GM12878 (cell line): Measurements from ENCODE around the gene HES7.

Experiments used
- ATF2 ChIP-seq: IDR thresholded peaks from 2 replicates; pipeline ENCODE4 v1.6.1; 2012; ENCODE audit warnings: low read length, inconsistent platforms
- CTCF ChIP-seq, 3 experiments: IDR thresholded peaks in 2 of 3; conservative IDR thresholded peaks in 1 of 3; 2 replicates each; pipeline ENCODE4 v1.5.1; 2011; ENCODE audit warnings: low read depth in 3 of 3, low read length in 3 of 3, mild to moderate bottlenecking in 3 of 3, control low read depth in 2 of 3, moderate library complexity in 2 of 3, inconsistent platforms in 1 of 3, mixed read lengths in 1 of 3; ENCODE audit not compliant: control insufficient read depth in 2 of 3, insufficient read depth in 1 of 3; ENCODE audit errors: extremely low read depth in 1 of 3
- EP300 ChIP-seq, 2 experiments: fragments of 150-350 bp in 1 of 2; IDR thresholded peaks; 2 replicates each; pipeline ENCODE4 v1.6.1; 2011 to 2012; ENCODE audit warnings: low read depth in 2 of 2, low read length in 2 of 2, borderline replicate concordance in 1 of 2, improper control_type of control experiment in 1 of 2, inconsistent platforms in 1 of 2; ENCODE audit not compliant: control insufficient read depth in 1 of 2
- EZH2 ChIP-seq: IDR thresholded peaks from 2 replicates; pipeline ENCODE4 v1.6.1; 2012; ENCODE audit warnings: low read depth, mild to moderate bottlenecking, control low read depth, inconsistent platforms, low read length, borderline replicate concordance; ENCODE audit not compliant: control insufficient read depth
- NFXL1 ChIP-seq: fragments of 450-650 bp; IDR thresholded peaks from 2 replicates; pipeline ENCODE4 v1.6.1; 2017; ENCODE audit warnings: antibody characterized with exemption, mild to moderate bottlenecking, borderline replicate concordance
- POLR2A ChIP-seq: IDR thresholded peaks from 2 replicates; pipeline ENCODE4 v1.6.1; 2011; ENCODE audit warnings: low read depth, mild to moderate bottlenecking, low read length
- SUZ12 ChIP-seq: fragments of 200-600 bp; sonication (generic); IDR thresholded peaks from one replicate; pipeline ENCODE4 v1.6.1; 2018; ENCODE audit warnings: antibody characterized with exemption, mild to moderate bottlenecking; ENCODE audit not compliant: unreplicated experiment
- TCF12 ChIP-seq: IDR thresholded peaks from 2 replicates; pipeline ENCODE4 v1.6.1; 2011; ENCODE audit warnings: low read depth, mild to moderate bottlenecking, low read length
- ZNF384 ChIP-seq: IDR thresholded peaks from 2 replicates; pipeline ENCODE4 v1.6.1; 2012; ENCODE audit warnings: low read depth, mild to moderate bottlenecking, low read length, improper control_type of control experiment, borderline replicate concordance

- TF ChIP-seq EZH2, result no peak
- no peak for TF ChIP-seq SUZ12
- TF ChIP-seq CTCF (IDR thresholded peaks at IDR 0.05 in 2 of 3, conservative IDR thresholded peaks at IDR 0.05 in 1 of 3; ENCODE audit: control insufficient read depth in 2 of 3, extremely low read depth in 1 of 3, insufficient read depth in 1 of 3, low read depth in 3 of 3, low read length in 3 of 3), result peak; percentile 78 to 91 (median 90)
- TF ChIP-seq POLR2A, result no peak; the same call in 1 of the 2 replicates
- no peak for TF ChIP-seq NFXL1
- no peak for TF ChIP-seq EP300 (IDR thresholded peaks at IDR 0.05; ENCODE audit: borderline replicate concordance in 1 of 2, control insufficient read depth in 1 of 2, low read depth in 2 of 2, low read length in 2 of 2)
- no peak for TF ChIP-seq ATF2
- TF ChIP-seq ZNF384, result no peak
- no peak for TF ChIP-seq TCF12
Observed at GRCh38 chr17:8079291-8080207, 44.4 kb downstream of the HES7 start.
